ENCODE results near the gene CKMT2. TPM values are rescaled to one million over a fixed set of nuclear protein-coding genes. Genes with fewer than 3 reads are reported as not detected.

CKMT2 gene
- polyA plus RNA-seq, 2 donors, result 0.53 to 1.5 TPM

DNA sequence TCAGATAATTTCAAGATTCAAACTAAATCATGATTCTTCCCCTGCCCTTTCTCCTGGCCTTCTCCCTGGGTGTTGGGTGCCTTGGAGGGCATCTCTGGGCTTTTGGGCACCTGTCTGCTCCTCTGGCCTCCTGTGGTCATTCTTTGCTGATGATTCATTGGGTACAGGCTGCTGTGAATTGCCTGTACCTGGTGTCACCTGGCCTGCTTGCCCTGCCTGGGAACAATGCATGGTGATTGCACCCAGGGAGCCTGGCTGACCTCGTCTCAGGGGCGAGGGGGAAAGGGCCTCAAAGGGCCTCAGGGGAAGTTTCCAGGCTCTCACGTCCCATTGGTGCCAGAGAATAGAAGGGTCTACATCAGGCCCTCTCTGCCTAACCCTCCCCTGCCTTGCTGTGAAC, 20.1 kb upstream of the CKMT2 start:
- WGBS, 2 donors, result 67 to 79% methylated on average over 3 of the region's 3 CpGs
- Histone ChIP-seq H3K36me3 (ENCODE audit: control insufficient read depth in 2 of 2, insufficient read depth in 2 of 2, low read length in 1 of 2) (no peaks in the 10 kb centered on the region), H3K4me3 (ENCODE audit: low read depth in 1 of 2, low read length in 2 of 2) (no peak overlapping the region), H3K27me3 (ENCODE audit: control insufficient read depth in 1 of 2, insufficient read depth in 2 of 2, low read length in 2 of 2) (no peaks in the 10 kb centered on the region), H3K9me3 (ENCODE audit: control insufficient read depth in 2 of 2, insufficient read depth in 1 of 2, low read depth in 1 of 2, low read length in 1 of 2) (no peaks in the 10 kb centered on the region), H3K27ac (ENCODE audit: low read depth in 2 of 2, low read length in 1 of 2) (no peak overlapping the region), H3K4me1 (ENCODE audit: control insufficient read depth in 2 of 2, insufficient read depth in 2 of 2, low read length in 1 of 2) (no peaks in the 10 kb centered on the region)

DNA sequence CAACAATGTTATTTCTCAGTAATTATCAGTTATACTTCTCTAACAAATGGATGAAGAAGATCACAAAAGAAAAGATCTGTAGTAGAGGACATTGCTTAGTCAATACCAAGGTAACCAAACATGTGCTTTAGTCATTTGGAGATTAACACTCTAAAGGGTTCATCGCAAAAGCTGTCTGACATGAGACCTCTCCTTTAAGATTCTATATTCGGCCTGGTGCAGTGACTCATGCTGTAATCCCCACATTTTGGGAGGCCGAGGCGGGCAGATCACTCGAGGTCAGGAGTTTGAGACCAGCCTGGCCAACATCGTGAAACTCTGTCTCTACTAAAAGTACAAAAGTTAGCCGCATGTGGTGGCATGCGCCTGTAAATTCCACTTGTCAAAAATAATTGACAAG, 18.3 kb upstream of the CKMT2 start:
- Histone ChIP-seq H3K4me3 (ENCODE audit: low read depth in 1 of 2, low read length in 2 of 2) (no peak overlapping the region), H3K27ac (ENCODE audit: low read depth in 2 of 2, low read length in 1 of 2) (no peak overlapping the region), H3K9me3 (ENCODE audit: control insufficient read depth in 2 of 2, insufficient read depth in 1 of 2, low read depth in 1 of 2, low read length in 1 of 2) (no peaks in the 10 kb centered on the region), H3K27me3 (ENCODE audit: control insufficient read depth in 1 of 2, insufficient read depth in 2 of 2, low read length in 2 of 2) (no peaks in the 10 kb centered on the region), H3K4me1 (ENCODE audit: control insufficient read depth in 2 of 2, insufficient read depth in 2 of 2, low read length in 1 of 2) (no peaks in the 10 kb centered on the region), H3K36me3 (ENCODE audit: control insufficient read depth in 2 of 2, insufficient read depth in 2 of 2, low read length in 1 of 2) (no peaks in the 10 kb centered on the region)
- WGBS, 2 donors, result 76 to 83% methylated on average over 8 of the region's 8 CpGs

DNA sequence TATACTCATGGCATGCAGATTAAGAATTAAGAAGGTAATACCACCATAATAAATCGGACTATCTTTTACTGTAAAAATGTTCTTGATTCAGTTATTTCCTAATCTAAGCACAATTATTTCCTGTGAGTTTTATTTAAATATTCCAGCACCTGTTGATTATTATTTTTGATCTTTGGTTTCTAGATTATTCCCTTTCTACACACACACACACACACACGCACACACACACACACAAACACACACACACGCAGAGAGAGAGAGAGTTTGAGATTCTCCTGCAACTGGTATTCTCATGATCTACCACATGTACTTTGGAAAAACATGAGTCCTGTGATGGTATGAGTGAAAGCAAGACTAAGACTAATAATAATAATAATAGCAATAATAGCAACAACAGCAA, 17.0 kb upstream of the CKMT2 start:
- Histone ChIP-seq H3K4me1 (ENCODE audit: control insufficient read depth in 2 of 2, insufficient read depth in 2 of 2, low read length in 1 of 2) (no peaks in the 10 kb centered on the region), H3K4me3 (ENCODE audit: low read depth in 1 of 2, low read length in 2 of 2) (no peak overlapping the region), H3K27ac (ENCODE audit: low read depth in 2 of 2, low read length in 1 of 2) (no peak overlapping the region), H3K36me3 (ENCODE audit: control insufficient read depth in 2 of 2, insufficient read depth in 2 of 2, low read length in 1 of 2) (no peaks in the 10 kb centered on the region), H3K27me3 (ENCODE audit: control insufficient read depth in 1 of 2, insufficient read depth in 2 of 2, low read length in 2 of 2) (no peaks in the 10 kb centered on the region), H3K9me3 (ENCODE audit: control insufficient read depth in 2 of 2, insufficient read depth in 1 of 2, low read depth in 1 of 2, low read length in 1 of 2) (no peaks in the 10 kb centered on the region)
- 67 to 84% methylated on average over 3 of the region's 3 CpGs for WGBS, 2 donors

DNA sequence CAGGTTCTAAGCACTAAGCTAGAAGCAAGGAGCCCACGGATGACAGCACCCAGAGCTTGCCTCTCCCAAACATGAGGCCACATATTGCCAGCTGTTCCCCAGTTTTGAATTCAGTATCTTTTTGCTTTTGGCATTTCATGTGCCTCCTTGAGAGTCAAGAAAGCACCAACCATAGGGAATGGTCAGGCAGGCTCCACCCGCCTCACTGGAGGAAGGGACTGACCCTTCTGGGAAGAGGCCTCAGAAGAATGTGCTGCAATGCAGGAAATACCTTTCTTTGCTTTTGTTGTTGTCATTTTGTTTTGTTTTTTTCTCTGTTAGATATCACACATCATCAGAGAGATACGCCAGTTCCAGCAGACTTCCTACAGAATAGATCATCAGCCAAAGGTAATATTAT, 13.7 kb upstream of the CKMT2 start:
- H3K4me1 ChIP-seq (ENCODE audit: control insufficient read depth in 2 of 2, insufficient read depth in 2 of 2, low read length in 1 of 2), result no peaks in the 10 kb centered on the region
- H3K4me3 ChIP-seq (ENCODE audit: low read depth in 1 of 2, low read length in 2 of 2), result no peak overlapping the region
- no peak overlapping the region for H3K27ac ChIP-seq (ENCODE audit: low read depth in 2 of 2, low read length in 1 of 2)
- peaks cover 0 to 3% of the 10 kb centered on the region in 2 donors for H3K27me3 ChIP-seq (ENCODE audit: control insufficient read depth in 1 of 2, insufficient read depth in 2 of 2, low read length in 2 of 2)
- 92 to 99% methylated on average over 3 of the region's 3 CpGs for WGBS, 2 donors
- H3K9me3 ChIP-seq (ENCODE audit: control insufficient read depth in 2 of 2, insufficient read depth in 1 of 2, low read depth in 1 of 2, low read length in 1 of 2), result no peaks in the 10 kb centered on the region
- H3K36me3 ChIP-seq (ENCODE audit: control insufficient read depth in 2 of 2, insufficient read depth in 2 of 2, low read length in 1 of 2), result no peaks in the 10 kb centered on the region

DNA sequence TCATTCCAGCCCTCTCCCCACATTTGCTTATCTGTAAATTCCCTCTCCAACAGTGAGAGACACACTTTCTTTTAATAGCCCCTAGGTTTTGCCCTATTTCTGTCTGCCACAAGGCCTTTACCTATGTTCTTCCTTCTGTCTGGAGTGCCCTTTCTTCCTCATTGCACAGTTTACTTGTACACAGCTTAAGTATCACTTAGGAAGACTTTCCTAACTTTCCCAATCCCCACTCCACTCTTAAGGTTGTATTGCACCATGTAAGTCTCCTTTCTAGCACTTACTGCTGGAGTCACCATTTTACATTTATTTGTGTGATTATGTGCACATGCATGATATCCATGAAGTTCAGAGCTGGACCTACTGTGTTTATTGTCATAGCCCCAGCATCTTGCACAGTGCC, 10.8 kb upstream of the CKMT2 start:
- H3K27me3 ChIP-seq (ENCODE audit: control insufficient read depth in 1 of 2, insufficient read depth in 2 of 2, low read length in 2 of 2), result peaks cover 0 to 3% of the 10 kb centered on the region in 2 donors
- no peak overlapping the region for H3K4me3 ChIP-seq (ENCODE audit: low read depth in 1 of 2, low read length in 2 of 2)
- no peak overlapping the region for H3K27ac ChIP-seq (ENCODE audit: low read depth in 2 of 2, low read length in 1 of 2)
- no peaks in the 10 kb centered on the region for H3K4me1 ChIP-seq (ENCODE audit: control insufficient read depth in 2 of 2, insufficient read depth in 2 of 2, low read length in 1 of 2)
- H3K36me3 ChIP-seq (ENCODE audit: control insufficient read depth in 2 of 2, insufficient read depth in 2 of 2, low read length in 1 of 2), result no peaks in the 10 kb centered on the region
- no peaks in the 10 kb centered on the region for H3K9me3 ChIP-seq (ENCODE audit: control insufficient read depth in 2 of 2, insufficient read depth in 1 of 2, low read depth in 1 of 2, low read length in 1 of 2)

DNA sequence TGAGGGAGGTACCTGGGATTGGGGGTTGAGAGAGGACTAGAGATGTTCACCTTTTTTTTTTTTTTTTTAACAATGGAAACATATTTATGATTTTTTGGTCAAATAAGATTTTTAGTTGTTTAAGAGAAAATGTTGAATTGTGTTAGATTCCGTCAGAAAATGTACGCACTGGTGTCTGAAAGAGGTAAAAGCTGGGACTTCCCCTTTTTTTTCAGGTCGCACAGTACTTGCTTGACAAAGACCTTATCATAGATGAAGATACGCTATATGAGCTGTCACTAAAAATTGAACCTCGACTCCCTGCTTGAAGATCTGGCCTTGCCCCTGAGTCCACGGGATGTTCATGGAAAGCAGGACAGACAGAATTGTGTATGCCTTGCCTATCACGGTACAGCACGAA, 7.7 kb upstream of the CKMT2 start:
- Histone ChIP-seq H3K4me3 (ENCODE audit: low read depth in 1 of 2, low read length in 2 of 2) (no peak overlapping the region), H3K9me3 (ENCODE audit: control insufficient read depth in 2 of 2, insufficient read depth in 1 of 2, low read depth in 1 of 2, low read length in 1 of 2) (no peaks in the 10 kb centered on the region), H3K4me1 (ENCODE audit: control insufficient read depth in 2 of 2, insufficient read depth in 2 of 2, low read length in 1 of 2) (no peaks in the 10 kb centered on the region), H3K36me3 (ENCODE audit: control insufficient read depth in 2 of 2, insufficient read depth in 2 of 2, low read length in 1 of 2) (no peaks in the 10 kb centered on the region), H3K27me3 (ENCODE audit: control insufficient read depth in 1 of 2, insufficient read depth in 2 of 2, low read length in 2 of 2) (peaks cover 0 to 3% of the 10 kb centered on the region in 2 donors), H3K27ac (ENCODE audit: low read depth in 2 of 2, low read length in 1 of 2) (no peak overlapping the region)
- 89 to 92% methylated on average over 8 of the region's 8 CpGs for WGBS, 2 donors

DNA sequence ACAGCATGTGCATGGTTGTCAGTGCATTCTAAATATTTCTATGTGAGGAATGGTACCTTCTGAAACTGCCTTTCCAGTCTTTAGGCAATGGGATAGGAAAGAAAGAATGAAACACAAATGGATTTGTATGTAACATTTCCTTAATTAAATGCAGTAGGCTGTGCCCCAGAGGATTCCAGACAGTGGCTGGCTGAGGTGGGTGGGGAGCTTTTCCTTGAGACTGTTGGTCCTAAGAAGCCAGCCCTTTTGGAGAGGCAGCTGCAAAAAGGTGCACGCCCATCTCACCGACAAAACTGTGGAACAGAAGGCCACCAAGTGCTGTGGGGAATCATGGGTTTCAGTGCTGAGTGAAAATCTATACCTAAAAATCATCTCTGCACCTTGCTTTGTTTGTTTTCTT, 6.8 kb upstream of the CKMT2 start:
- Histone ChIP-seq H3K4me1 (ENCODE audit: control insufficient read depth in 2 of 2, insufficient read depth in 2 of 2, low read length in 1 of 2) (no peaks in the 10 kb centered on the region), H3K4me3 (ENCODE audit: low read depth in 1 of 2, low read length in 2 of 2) (no peak overlapping the region), H3K27me3 (ENCODE audit: control insufficient read depth in 1 of 2, insufficient read depth in 2 of 2, low read length in 2 of 2) (peaks cover 0 to 3% of the 10 kb centered on the region in 2 donors), H3K27ac (ENCODE audit: low read depth in 2 of 2, low read length in 1 of 2) (no peak overlapping the region), H3K36me3 (ENCODE audit: control insufficient read depth in 2 of 2, insufficient read depth in 2 of 2, low read length in 1 of 2) (no peaks in the 10 kb centered on the region), H3K9me3 (ENCODE audit: control insufficient read depth in 2 of 2, insufficient read depth in 1 of 2, low read depth in 1 of 2, low read length in 1 of 2) (no peaks in the 10 kb centered on the region)
- WGBS, 2 donors, result 79 to 84% methylated on average over 2 of the region's 2 CpGs

DNA sequence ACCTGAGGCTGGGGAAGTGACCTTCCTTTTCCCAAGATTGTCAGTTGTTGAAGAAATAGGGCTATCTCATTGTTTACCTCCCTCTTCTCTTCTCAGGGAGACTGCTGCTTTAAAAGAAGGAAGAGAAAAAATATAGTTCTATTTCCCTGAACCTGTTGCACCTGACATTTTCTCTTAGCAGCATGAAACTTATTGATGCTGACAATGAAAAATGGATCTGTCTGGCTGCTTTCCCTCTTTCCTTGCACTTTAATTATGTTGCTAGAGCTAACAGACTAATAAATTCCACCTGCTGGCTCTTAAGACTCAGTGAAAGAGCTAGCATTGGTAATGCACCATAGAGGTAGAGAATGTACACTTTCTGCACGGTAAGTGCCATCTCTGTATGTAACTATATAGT, 6.2 kb upstream of the CKMT2 start:
- Histone ChIP-seq H3K27me3 (ENCODE audit: control insufficient read depth in 1 of 2, insufficient read depth in 2 of 2, low read length in 2 of 2) (peaks cover 0 to 3% of the 10 kb centered on the region in 2 donors), H3K4me1 (ENCODE audit: control insufficient read depth in 2 of 2, insufficient read depth in 2 of 2, low read length in 1 of 2) (no peaks in the 10 kb centered on the region), H3K4me3 (ENCODE audit: low read depth in 1 of 2, low read length in 2 of 2) (no peak overlapping the region), H3K36me3 (ENCODE audit: control insufficient read depth in 2 of 2, insufficient read depth in 2 of 2, low read length in 1 of 2) (no peaks in the 10 kb centered on the region), H3K27ac (ENCODE audit: low read depth in 2 of 2, low read length in 1 of 2) (no peak overlapping the region), H3K9me3 (ENCODE audit: control insufficient read depth in 2 of 2, insufficient read depth in 1 of 2, low read depth in 1 of 2, low read length in 1 of 2) (no peaks in the 10 kb centered on the region)
- 70 to 77% methylated on average over 1 of the region's 1 CpG for WGBS, 2 donors

DNA sequence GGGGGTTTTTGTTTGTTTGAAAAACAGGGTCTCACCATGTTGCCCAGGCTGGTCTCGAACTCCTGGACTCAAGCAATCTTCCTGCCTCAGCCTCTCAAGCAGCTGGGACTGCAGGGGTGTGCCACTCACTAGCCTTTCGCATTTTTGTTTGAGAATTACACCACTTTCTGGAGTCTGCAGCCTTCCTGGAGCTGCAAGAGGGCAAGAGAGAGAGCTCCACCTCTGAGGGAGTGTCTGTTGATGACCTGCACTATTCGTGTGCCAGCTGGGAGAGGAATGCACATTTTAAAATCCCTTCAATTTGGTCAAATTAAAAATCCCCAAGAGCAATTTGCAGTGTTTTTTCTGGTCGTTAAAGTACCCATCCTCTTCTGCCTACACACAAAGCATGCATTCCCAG, 5.0 kb upstream of the CKMT2 start:
- no peaks in the 10 kb centered on the region for H3K36me3 ChIP-seq (ENCODE audit: control insufficient read depth in 2 of 2, insufficient read depth in 2 of 2, low read length in 1 of 2)
- no peak overlapping the region for H3K4me3 ChIP-seq (ENCODE audit: low read depth in 1 of 2, low read length in 2 of 2)
- no peaks in the 10 kb centered on the region for H3K4me1 ChIP-seq (ENCODE audit: control insufficient read depth in 2 of 2, insufficient read depth in 2 of 2, low read length in 1 of 2)
- no peak overlapping the region for H3K27ac ChIP-seq (ENCODE audit: low read depth in 2 of 2, low read length in 1 of 2)
- 63 to 68% methylated on average over 4 of the region's 4 CpGs for WGBS, 2 donors
- H3K9me3 ChIP-seq (ENCODE audit: control insufficient read depth in 2 of 2, insufficient read depth in 1 of 2, low read depth in 1 of 2, low read length in 1 of 2), result no peaks in the 10 kb centered on the region
- no peaks in the 10 kb centered on the region for H3K27me3 ChIP-seq (ENCODE audit: control insufficient read depth in 1 of 2, insufficient read depth in 2 of 2, low read length in 2 of 2)

DNA sequence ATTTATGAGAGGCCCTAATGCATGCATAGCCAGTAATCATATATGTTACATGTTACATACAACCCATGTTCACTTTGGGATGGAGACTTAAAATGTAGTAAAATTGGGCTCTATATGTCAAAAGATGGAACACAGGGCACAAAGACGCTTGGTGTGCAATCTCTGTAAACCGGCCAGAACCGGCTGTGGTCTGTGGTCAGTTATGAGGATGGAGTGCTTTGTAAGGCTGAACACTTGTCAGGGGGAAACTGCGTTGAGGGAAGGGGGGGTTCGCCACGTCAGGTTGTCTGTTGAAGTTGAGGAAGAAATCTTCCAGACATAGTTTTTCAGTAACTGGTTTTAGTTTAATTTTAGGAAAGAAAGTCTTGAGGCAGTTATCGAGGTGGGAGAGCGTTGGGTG, 2.7 kb upstream of the CKMT2 start:
- no peaks in the 10 kb centered on the region for H3K9me3 ChIP-seq (ENCODE audit: control insufficient read depth in 2 of 2, insufficient read depth in 1 of 2, low read depth in 1 of 2, low read length in 1 of 2)
- H3K4me3 ChIP-seq (ENCODE audit: low read depth in 1 of 2, low read length in 2 of 2), result no peak overlapping the region
- WGBS, 2 donors, result 82 to 84% methylated on average over 8 of the region's 8 CpGs
- H3K27ac ChIP-seq (ENCODE audit: low read depth in 2 of 2, low read length in 1 of 2), result no peak overlapping the region
- H3K36me3 ChIP-seq (ENCODE audit: control insufficient read depth in 2 of 2, insufficient read depth in 2 of 2, low read length in 1 of 2), result no peaks in the 10 kb centered on the region
- peaks cover 4 to 5% of the 10 kb centered on the region in 2 donors for H3K4me1 ChIP-seq (ENCODE audit: control insufficient read depth in 2 of 2, insufficient read depth in 2 of 2, low read length in 1 of 2)
- no peaks in the 10 kb centered on the region for H3K27me3 ChIP-seq (ENCODE audit: control insufficient read depth in 1 of 2, insufficient read depth in 2 of 2, low read length in 2 of 2)

Measured in esophagus (tissue), 2 donors.